ENCODE results near the gene PDE4D. TPM values are rescaled to one million over a fixed set of nuclear protein-coding genes. Genes with fewer than 3 reads are reported as not detected.

The PDE4D gene
- total RNA-seq, 1 donor from 2014 or later, result 13.2 TPM

DNA sequence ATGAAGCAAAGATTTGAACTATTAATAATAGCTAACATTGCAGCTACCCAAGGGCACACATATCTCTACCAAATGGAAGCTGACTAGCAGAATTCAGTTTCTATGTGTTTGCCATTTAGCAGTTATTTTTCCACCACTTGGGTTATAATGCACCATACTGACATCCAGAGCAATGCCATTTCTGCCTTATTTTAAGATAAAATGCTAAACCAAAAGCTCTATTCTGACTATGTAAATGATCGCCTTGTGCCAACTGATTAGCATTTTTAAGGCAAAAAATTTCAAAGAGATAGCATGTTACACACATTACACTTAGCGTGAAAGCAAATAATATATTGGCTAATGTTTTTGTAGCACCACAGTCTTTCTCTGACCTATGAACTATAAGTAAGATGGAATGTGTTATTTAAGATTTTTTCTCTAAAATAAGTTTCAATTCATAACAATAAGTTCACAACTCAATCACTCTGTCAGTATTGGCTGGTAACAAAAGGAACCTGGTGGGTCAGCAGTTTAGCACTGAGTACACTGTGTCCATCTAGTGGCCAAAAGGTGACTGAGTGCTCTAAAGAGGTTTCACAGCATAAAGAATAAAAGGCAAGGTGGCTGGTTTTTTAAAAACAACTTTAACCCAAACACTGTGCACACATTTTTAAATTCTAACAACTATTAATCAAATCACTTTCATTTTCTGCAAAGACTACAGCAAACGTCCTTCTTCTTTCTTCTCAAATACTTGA is 443.5 kb downstream of the PDE4D start:
- no peaks in the 10 kb centered on the region for H3K27me3 Mint-ChIP-seq (ENCODE audit: unreplicated experiment)
- no peaks in the 10 kb centered on the region for H3K9me3 Mint-ChIP-seq (ENCODE audit: unreplicated experiment)
- H3K4me1 Mint-ChIP-seq (ENCODE audit: low read depth, unreplicated experiment), result no peaks in the 10 kb centered on the region
- H3K4me3 Mint-ChIP-seq (ENCODE audit: unreplicated experiment), result no peak overlapping the region
- no peak for DNase-seq
- no peak overlapping the region for H3K27ac Mint-ChIP-seq (ENCODE audit: unreplicated experiment)
- peak; percentile 3 for TF ChIP-seq CTCF (IDR thresholded peaks at IDR 0.05; ENCODE audit: partially characterized antibody, unreplicated experiment)
- no peaks in the 10 kb centered on the region for H3K36me3 Mint-ChIP-seq (ENCODE audit: unreplicated experiment)

DNA sequence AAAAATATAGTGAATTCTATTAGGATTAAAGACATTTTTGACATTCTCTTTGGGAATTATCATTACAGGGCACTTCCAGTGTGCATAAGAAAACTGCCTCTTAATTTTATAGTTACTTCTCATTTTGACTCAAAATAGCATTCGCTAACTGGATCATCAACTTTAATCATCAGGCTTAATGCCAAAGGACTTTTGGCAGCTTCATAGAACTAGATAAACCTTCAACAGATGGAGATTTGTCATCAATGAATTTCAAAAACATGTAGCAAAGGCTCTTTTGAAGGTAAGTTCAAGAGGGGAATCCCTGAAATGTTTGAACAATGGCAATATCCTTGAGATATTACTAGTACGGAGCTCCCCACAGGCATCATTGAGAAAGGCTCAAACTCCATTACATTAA is 447.2 kb downstream of the PDE4D start:
- no peak overlapping the region for H3K27ac Mint-ChIP-seq (ENCODE audit: unreplicated experiment)
- no peak for DNase-seq
- H3K4me3 Mint-ChIP-seq (ENCODE audit: unreplicated experiment), result no peak overlapping the region
- TF ChIP-seq CTCF (IDR thresholded peaks at IDR 0.05; ENCODE audit: partially characterized antibody, unreplicated experiment), result no peak
- H3K27me3 Mint-ChIP-seq (ENCODE audit: unreplicated experiment), result peaks cover 4% of the 10 kb centered on the region
- no peaks in the 10 kb centered on the region for H3K9me3 Mint-ChIP-seq (ENCODE audit: unreplicated experiment)
- H3K36me3 Mint-ChIP-seq (ENCODE audit: unreplicated experiment), result no peaks in the 10 kb centered on the region
- no peaks in the 10 kb centered on the region for H3K4me1 Mint-ChIP-seq (ENCODE audit: low read depth, unreplicated experiment)

GRCh38 chr5:59445741-59446140 is 447.8 kb downstream of the PDE4D start:
- no peak for TF ChIP-seq CTCF (IDR thresholded peaks at IDR 0.05; ENCODE audit: partially characterized antibody, unreplicated experiment)
- Mint-ChIP-seq H3K4me3 (ENCODE audit: unreplicated experiment) (no peak overlapping the region), H3K36me3 (ENCODE audit: unreplicated experiment) (no peaks in the 10 kb centered on the region), H3K4me1 (ENCODE audit: low read depth, unreplicated experiment) (no peaks in the 10 kb centered on the region), H3K9me3 (ENCODE audit: unreplicated experiment) (no peaks in the 10 kb centered on the region), H3K27me3 (ENCODE audit: unreplicated experiment) (peaks cover 4% of the 10 kb centered on the region), H3K27ac (ENCODE audit: unreplicated experiment) (no peak overlapping the region)
- DNase-seq, result no peak

- no peak for TF ChIP-seq CTCF (IDR thresholded peaks at IDR 0.05; ENCODE audit: partially characterized antibody, unreplicated experiment)
- H3K9me3 Mint-ChIP-seq (ENCODE audit: unreplicated experiment), result no peaks in the 10 kb centered on the region
- DNase-seq, result no peak
- H3K36me3 Mint-ChIP-seq (ENCODE audit: unreplicated experiment), result no peaks in the 10 kb centered on the region
- H3K27ac Mint-ChIP-seq (ENCODE audit: unreplicated experiment), result no peak overlapping the region
- H3K4me1 Mint-ChIP-seq (ENCODE audit: low read depth, unreplicated experiment), result no peaks in the 10 kb centered on the region
- H3K4me3 Mint-ChIP-seq (ENCODE audit: unreplicated experiment), result no peak overlapping the region
- H3K27me3 Mint-ChIP-seq (ENCODE audit: unreplicated experiment), result peaks cover 4% of the 10 kb centered on the region
Measured at GRCh38 chr5:59439303-59439702, 454.2 kb downstream of the PDE4D start.

DNA sequence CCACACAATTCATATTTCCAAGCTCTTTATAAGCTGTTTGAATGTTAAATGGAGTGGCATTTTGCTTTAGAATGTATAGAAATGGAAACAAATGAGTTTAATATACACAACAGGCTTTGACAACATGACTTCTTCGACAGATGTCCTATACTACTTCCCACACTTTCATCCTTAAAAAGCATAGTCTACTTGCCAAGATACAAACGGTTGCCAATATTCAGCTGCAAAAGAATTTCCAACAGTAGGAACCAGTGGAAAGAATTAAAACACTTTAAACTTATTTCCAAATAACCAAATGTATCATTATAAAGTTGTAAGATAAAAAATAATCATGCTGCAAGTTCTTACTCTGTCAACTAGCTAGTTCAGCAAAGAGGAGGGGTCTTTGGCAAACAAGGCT is 456.4 kb downstream of the PDE4D start:
- no peak overlapping the region for H3K4me3 Mint-ChIP-seq (ENCODE audit: unreplicated experiment)
- no peak for TF ChIP-seq CTCF (IDR thresholded peaks at IDR 0.05; ENCODE audit: partially characterized antibody, unreplicated experiment)
- H3K27me3 Mint-ChIP-seq (ENCODE audit: unreplicated experiment), result peaks cover 3% of the 10 kb centered on the region
- H3K27ac Mint-ChIP-seq (ENCODE audit: unreplicated experiment), result no peak overlapping the region
- DNase-seq, result no peak
- H3K4me1 Mint-ChIP-seq (ENCODE audit: low read depth, unreplicated experiment), result no peaks in the 10 kb centered on the region
- no peaks in the 10 kb centered on the region for H3K36me3 Mint-ChIP-seq (ENCODE audit: unreplicated experiment)
- H3K9me3 Mint-ChIP-seq (ENCODE audit: unreplicated experiment), result no peaks in the 10 kb centered on the region
